Putamen (tissue), 1 donor: ENCODE results near the gene RIMS3.
"Not testable (repeated sequence)": the region's sequence is repeated elsewhere in the genome, so short reads cannot be mapped to it uniquely, and the experiment has no call there.

Experiments
- DNase-seq: peaks from one replicate; pipeline ENCODE4 v3.0.0-alpha.2; 2016; ENCODE audit warnings: low spot score

Gene RIMS3

GRCh38 chr1:40665335-40666171 lies at the start of gene RIMS3:
Gene RIMS3, minus strand, starts transcription at chr1:40665682. Its CDS starts 23,757 bp downstream, at chr1:40641925.
- peak; percentile 67 for DNase-seq

DNA sequence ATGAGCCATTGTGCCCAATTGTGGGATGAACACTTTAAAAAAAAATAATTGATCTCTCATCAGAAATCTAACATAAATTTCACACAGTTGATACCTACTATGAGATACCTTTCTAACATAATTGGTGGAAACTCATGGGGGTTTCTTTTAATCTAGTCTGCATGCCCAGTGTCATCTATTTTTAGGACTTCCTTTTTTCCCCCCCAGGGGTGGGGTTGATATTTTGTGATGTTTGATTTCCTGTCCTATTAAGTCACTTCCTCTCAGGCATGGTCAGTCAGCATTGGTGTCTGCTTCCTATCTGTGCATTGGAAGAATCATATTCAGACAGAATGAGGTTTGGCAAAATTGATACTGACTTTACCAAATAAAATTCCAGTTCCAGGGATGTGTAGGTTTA lies 47.5 kb upstream of the RIMS3 start:
- peak; percentile 27 for DNase-seq

DNA sequence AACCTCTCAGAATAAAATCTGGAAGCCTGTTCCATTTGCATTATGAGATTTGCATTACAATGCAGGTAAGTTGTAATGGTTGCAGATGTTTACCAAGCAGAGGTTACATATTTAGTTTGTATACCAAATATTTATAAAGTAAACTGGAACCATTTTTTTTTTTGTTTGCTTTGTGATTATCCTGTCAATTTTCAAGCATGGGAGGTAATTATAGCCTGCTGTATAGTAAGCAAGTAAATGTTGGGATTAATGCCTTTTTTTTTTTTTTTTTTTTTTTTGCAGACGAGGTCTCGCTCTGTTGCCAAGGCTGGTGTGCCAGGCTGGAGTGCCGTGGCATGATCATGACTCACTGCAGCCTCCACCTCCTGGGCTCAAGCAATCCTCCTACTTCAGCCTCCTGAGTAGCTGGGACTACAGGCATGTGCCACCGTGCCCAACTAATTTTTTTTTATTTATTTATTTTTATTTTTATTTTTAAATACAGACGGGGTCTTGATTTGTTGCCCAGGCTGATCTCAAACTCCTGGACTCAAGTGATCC lies 47.0 kb upstream of the RIMS3 start:
- no peak for DNase-seq

- no peak for DNase-seq
Observed at GRCh38 chr1:40711465-40712404, 46.3 kb upstream of the RIMS3 start.

GRCh38 chr1:40710581-40711315 lies 45.3 kb upstream of the RIMS3 start:
- peak; percentile 27 for DNase-seq

DNA sequence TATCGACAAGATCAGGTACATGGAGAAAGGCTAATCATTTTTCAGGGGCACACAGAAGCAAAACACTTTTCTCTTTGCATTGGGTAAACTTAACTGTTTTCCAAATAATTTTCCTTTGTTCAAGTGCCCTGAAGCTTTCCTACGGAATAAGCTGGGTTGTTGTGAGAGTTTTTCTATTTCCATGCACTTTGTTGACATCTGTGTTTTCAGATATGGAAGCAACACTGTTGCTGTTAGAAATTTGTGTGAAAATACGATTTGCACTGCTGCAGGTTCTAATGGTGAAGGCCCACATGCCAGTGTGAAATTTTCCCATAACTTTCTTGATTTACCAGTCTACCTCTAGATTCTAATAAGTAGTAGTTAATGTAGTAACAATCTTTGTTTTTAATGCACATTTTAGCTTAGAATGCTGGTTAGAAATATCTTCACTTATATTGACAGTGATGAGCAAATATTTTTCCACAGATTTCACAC lies 44.4 kb upstream of the RIMS3 start:
- DNase-seq: peak; percentile 7

DNA sequence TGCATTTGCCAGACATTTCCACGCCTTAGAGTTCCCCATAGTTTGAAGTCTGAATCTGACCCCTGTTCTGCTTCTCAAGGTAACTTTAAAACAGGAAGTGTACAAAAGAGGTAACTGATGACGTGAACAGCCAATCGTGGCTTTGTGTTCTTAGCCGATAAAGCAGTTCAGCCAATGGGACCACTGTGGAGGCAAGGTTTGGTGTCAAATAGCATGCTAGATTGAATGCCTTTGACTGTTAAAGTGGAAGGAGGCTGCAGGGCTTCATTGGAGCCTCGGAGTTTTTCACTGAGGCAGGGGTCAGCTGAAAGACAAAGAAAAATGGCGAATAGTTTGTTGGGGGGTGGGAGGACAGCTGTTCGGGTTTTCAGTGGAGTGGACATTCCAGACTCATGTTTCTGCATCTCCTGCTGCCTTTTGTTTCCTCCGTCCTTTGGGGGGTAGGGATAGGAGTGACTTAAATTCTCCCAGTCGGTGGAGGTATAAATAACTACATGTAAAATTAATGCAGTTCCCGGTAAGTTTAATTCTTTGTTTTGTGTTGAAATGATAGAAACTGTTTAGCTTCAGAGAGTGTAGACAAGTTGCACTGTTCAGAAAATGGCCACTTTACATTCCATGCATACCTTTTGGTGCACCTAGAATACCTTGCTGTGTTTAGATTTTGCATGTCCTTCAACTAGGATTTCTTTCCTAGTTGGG lies 43.8 kb upstream of the RIMS3 start:
- peak; percentile 93 for DNase-seq

DNA sequence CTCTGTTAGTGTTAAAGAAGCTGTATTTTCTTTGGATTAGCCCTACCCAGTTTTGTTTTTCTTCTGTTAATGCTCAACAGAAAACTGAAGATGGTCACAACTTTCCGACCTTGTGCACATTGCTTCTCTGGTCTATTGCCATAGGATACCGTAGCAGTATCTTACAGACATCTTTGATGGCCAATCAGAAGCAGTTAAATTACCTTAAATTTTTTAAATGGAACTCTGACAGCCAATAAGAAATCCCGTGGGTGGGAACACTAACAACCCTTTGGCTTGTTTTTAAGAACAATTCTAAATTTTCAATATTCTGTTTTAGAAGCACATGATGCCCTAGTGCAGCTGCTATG lies 43.2 kb upstream of the RIMS3 start:
- no peak for DNase-seq

DNA sequence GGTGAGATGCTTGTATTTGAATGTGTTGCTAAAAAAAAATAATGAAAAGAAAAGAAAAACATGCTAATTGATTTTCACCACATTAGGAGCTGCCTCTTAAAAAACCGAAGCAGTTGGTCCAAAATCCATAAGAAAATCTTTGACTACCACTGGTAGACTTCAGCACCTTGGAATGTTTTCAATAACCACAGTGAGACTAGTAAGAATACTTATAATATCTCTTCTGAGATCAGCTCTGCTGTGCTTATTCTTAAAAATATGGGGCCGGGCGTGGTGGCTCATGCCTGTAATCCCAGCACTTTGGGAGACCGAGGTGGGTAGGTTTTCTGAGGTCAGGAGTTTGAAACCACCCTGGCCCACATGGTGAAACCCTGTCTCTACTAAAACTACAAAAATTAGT lies 41.1 kb upstream of the RIMS3 start:
- no peak for DNase-seq

- DNase-seq: no peak
Observed at GRCh38 chr1:40704817-40705733, 39.6 kb upstream of the RIMS3 start.

- DNase-seq: no peak
Observed at GRCh38 chr1:40703316-40703715, 37.8 kb upstream of the RIMS3 start.

GRCh38 chr1:40702810-40703209 lies 37.3 kb upstream of the RIMS3 start:
- not testable (repeated sequence) for DNase-seq

- DNase-seq: no peak
Observed at GRCh38 chr1:40701684-40702083, 36.2 kb upstream of the RIMS3 start.

- no peak for DNase-seq
Observed at GRCh38 chr1:40699787-40700186, 34.3 kb upstream of the RIMS3 start.

- DNase-seq: no peak
Observed at GRCh38 chr1:40697436-40697835, 32.0 kb upstream of the RIMS3 start.

- no peak for DNase-seq
Observed at GRCh38 chr1:40696294-40696693, 30.8 kb upstream of the RIMS3 start.

DNA sequence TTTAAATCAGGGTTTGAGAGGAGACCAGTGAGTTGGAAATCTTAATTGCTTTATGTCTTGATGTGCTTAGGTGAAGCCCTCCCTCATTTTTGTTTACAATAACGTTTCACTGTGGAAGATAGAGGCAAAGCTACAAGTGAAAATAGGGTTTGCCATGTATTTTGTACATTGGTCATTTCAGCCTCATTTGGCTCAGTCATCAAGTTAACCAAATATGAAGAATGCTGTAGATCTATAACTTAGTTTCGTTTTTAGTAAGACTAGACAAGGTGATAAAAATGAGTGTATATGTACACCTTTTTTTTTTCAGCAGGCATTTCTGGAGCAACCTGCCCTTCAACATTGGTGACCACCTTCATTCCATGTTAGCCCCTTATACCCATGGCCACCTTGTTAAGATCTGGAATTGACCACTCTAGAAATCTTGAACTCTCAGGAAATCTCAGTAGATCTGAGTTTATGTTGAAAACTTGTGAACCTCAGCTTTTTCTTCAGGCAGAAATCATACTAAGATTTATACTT lies 28.9 kb upstream of the RIMS3 start:
- DNase-seq: no peak

GRCh38 chr1:40693425-40693824 lies 27.9 kb upstream of the RIMS3 start:
- no peak for DNase-seq

DNA sequence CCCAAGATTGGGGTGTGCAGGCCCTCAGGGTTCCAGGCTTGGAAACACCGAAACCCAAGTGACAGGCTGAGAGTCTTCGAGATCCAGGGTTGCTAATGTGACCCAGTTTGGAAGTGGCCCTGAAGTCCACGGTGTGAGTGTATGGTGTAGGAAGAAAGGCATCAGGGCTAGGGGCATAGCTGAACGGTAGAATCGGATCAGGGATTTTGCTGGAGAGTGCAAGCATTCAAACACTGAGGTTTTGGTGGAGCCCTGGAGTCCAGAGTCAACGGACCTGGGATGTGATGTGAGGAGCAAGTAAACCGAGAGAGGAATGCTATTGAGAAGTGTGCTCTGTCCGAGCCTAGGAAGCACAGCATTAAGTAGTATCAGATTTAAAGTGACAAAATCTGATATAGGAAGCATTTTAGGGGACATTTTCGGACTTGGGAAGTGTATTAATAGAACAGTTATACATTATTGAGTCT lies 27.0 kb upstream of the RIMS3 start:
- DNase-seq: no peak
